ENCODE data around the gene PCSK7. TPM values are rescaled to one million over a fixed set of nuclear protein-coding genes. Genes with fewer than 3 reads are reported as not detected.

The PCSK7 gene
- total and polyA plus RNA-seq, 10 of the 15 experiments (the other 5 are each of a cell fraction or from before 2014, with no cell fraction given) = 5.5 to 81.5 (median 51.6) TPM

- TF ChIP-seq SMAD1 (IDR thresholded peaks at IDR 0.05; ENCODE audit: low read depth, partially characterized antibody) (no peak), ZNF24 (IDR thresholded peaks at IDR 0.05) (no peak)
- TF ChIP-seq, protein P1, sequence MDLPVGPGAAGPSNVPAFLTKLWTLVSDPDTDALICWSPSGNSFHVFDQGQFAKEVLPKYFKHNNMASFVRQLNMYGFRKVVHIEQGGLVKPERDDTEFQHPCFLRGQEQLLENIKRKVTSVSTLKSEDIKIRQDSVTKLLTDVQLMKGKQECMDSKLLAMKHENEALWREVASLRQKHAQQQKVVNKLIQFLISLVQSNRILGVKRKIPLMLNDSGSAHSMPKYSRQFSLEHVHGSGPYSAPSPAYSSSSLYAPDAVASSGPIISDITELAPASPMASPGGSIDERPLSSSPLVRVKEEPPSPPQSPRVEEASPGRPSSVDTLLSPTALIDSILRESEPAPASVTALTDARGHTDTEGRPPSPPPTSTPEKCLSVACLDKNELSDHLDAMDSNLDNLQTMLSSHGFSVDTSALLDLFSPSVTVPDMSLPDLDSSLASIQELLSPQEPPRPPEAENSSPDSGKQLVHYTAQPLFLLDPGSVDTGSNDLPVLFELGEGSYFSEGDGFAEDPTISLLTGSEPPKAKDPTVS (IDR thresholded peaks at IDR 0.05; ENCODE audit: low read depth, low read length) = no peak
These were observed 56.8 kb downstream of the PCSK7 start (continued) for GRCh38 chr11:117175104-117175503.

- Histone ChIP-seq H3K4me3 (no peak overlapping the region), H4K20me1 (ENCODE audit: control insufficient read depth, insufficient read depth) (no peaks in the 10 kb centered on the region), H3K27ac (ENCODE audit: control insufficient read depth, insufficient read depth) (no peak overlapping the region), H3K79me2 (ENCODE audit: control insufficient read depth, insufficient read depth, low read length) (no peaks in the 10 kb centered on the region), H3K36me3 (ENCODE audit: control insufficient read depth in 2 of 2, insufficient read depth in 2 of 2, low read length in 1 of 2) (peaks cover 2 to 7% of the 10 kb centered on the region in 2 experiments; a peak in 3 of 4 replicates), H2AFZ (ENCODE audit: control insufficient read depth, low read depth, low read length) (no peak overlapping the region), H3K9me3 (replicated peaks; ENCODE audit: control insufficient read depth, insufficient read depth, low read length) (no peaks in the 10 kb centered on the region), H3K27me3 (replicated peaks in 1 of 2; ENCODE audit: control insufficient read depth in 2 of 2, insufficient read depth in 2 of 2, low read length in 1 of 2) (no peaks in the 10 kb centered on the region), H3K4me1 (ENCODE audit: control insufficient read depth, insufficient read depth, low read length) (no peaks in the 10 kb centered on the region), H3K4me2 (ENCODE audit: control insufficient read depth, insufficient read depth) (no peak overlapping the region), H3K9ac (ENCODE audit: control insufficient read depth, insufficient read depth, low read length) (no peak overlapping the region)
- ChIA-PET RAD21 (ENCODE audit: unreplicated experiment) (interaction anchor here (1.1 to 1.6 kb wide), 3 partner anchors 8 to 59 kb away, joined by 3 to 6 read pairs (median 4); partner anchors contain the start of gene PCSK7), CTCF (interaction anchor here (0.6 to 5.1 kb wide), 7 partner anchors 8 to 78 kb away, joined by 4 to 44 read pairs (median 6); no protein-coding TSS in a partner anchor), POLR2A (interaction anchor here (0.6 to 1.7 kb wide), 6 partner anchors 8 to 200 kb away, joined by 3 to 5 read pairs (median 4); no protein-coding TSS in a partner anchor), SMC1A (ENCODE audit: uncharacterized antibody, unreplicated experiment) (interaction anchor here (1.1 to 3.1 kb wide), 6 partner anchors 8 to 284 kb away, joined by 3 to 14 read pairs (median 5); no protein-coding TSS in a partner anchor)
- ATAC-seq (no peak), DNase-seq (ENCODE audit: low read depth, low spot score) (no peak), FAIRE-seq (no peak)
- WGBS (ENCODE audit: insufficient coverage, insufficient replicate concordance, low lambda C conversion rate, missing lambda C conversion rate) = 90% methylated on average over 14 of the region's 14 CpGs
- intact Hi-C loops (cut with micrococcal nuclease; ENCODE audit: unreplicated experiment) (no loop called here), in situ Hi-C loops (cut with MboI) (no loop called here)
- BruUV-seq (replicated peaks) = no TSS peak
- TF ChIP-seq NR2F1 (conservative IDR thresholded peaks at IDR 0.05) (no peak), BMI1 (IDR thresholded peaks at IDR 0.05; ENCODE audit: borderline replicate concordance) (no peak), POLR2AphosphoS5 (IDR thresholded peaks at IDR 0.05; ENCODE audit: low read length) (0 out of 2 replicates have a peak, but pooled peaks have one; percentile 46)
These were observed 59.0 kb downstream of the PCSK7 start for GRCh38 chr11:117172724-117173421.

Data from GM12878 (cell line).